HK-2 (cell line): ENCODE data around the gene KLHL2.
"Not testable (repeated sequence)": the region's sequence is repeated elsewhere in the genome, so short reads cannot be mapped to it uniquely, and the experiment has no call there.

Source experiments
- DNase-seq: peaks from one replicate; pipeline ENCODE4 v3.0.0-alpha.2; 2018; ENCODE audit not compliant: unreplicated experiment

KLHL2 gene

GRCh38 chr4:165203541-165204461 is 3.6 kb upstream of the KLHL2 start:
- no peak for DNase-seq

- DNase-seq: no peak
Measured at GRCh38 chr4:165204462-165204830, 2.9 kb upstream of the KLHL2 start.

GRCh38 chr4:165207016-165207430 is 338 bp upstream of the KLHL2 start:
- no peak for DNase-seq

DNA sequence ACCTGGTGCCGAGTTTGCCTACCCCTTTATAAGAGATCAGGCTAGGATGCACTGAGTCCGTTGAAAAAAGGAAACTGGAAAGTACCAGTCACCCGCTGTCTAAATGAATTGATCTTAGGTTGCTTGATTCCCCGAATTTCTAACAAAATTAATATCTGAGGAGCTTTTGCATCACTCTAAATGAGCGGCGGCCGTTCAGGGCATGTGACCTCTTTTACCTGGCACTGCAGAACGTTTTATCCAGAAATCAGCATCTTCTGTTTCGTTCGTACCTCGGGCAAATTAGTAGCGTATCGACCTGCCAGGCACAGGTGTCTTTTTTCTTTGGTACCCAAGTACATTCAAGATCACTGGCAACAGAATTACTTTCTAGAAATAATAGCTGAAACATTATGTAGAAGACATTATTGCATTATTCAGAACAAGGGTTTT is 876 bp downstream of the KLHL2 start:
- DNase-seq: no peak

- no peak for DNase-seq
Measured at GRCh38 chr4:165208741-165209388, 1.5 kb downstream of the KLHL2 start.

DNA sequence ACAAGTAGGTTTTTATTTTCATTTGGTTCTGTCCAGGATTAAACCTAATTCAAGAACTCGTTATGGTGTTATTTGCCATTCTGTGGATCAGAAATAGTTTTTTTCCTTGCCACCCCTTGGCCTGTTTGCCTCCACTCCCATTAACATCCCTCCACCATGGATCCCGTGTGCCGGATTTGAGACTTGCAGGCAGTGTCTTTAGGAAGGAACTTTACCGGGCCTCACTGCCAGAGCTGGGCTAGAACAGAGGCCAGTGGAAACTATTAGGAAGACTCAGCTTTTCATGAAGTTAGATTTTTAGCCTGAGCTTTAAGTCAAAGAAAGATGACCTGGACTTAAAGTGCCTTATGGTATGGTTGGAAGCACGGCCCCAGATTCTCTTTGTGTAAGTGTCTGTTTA is 2.4 kb downstream of the KLHL2 start:
- no peak for DNase-seq

GRCh38 chr4:165210566-165210965 is 3.2 kb downstream of the KLHL2 start:
- DNase-seq: no peak

GRCh38 chr4:165212647-165213046 is 5.3 kb downstream of the KLHL2 start:
- DNase-seq: not testable (repeated sequence)

DNA sequence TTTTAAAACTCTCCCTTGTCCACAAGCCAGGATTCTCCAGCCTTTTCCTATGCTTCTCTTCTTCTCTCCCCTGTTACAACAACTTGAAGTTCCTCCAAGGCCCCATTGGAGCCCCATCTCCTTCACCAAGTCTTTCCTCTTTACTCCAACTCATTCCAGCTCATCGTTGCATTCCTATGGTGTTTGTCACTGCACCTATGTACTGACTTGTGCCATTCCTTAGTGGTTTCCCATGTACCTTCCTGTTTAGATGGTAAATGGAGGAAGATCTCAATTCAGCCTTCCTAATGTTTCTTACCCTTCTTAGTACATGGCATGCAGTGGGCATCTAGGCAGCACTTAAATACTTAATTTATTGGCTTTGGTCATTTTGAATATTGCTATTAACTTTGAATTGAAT is 6.0 kb downstream of the KLHL2 start:
- not testable (repeated sequence) for DNase-seq

- not testable (repeated sequence) for DNase-seq
Measured at GRCh38 chr4:165213991-165214709, 6.8 kb downstream of the KLHL2 start.

DNA sequence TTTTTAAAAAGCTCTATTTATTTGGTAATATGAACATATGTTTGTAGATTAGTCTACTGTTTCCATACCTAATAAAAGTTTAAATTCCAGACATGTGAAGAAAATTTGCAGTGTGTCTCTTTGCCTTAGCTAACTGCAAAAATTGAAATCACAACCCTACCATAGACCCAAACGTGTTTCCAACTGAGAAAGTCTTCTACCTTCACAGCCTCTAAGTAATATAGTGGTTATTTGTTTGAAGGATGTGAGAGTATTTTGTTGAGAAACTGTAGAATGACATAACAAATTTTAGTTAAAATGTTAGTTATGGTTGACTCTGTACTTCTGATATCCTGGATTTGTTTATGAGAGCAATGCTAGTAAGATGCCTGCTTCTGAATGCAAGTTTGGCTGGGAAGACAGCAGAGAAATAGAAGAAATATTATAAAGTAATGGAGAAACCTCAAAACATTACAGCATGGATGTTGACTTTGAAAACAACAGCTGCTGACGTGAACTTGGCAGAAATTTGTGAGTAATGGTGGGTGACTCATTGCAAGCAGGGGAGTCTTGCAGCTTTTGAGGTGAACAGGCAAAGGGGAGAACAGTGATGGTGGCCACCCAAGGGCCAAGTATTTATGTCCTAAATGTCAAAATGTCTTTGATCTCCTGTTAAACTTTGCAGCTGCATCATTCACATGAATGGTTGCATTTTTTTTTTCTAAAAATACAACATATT is 7.8 kb downstream of the KLHL2 start:
- DNase-seq: not testable (repeated sequence)

- DNase-seq: not testable (repeated sequence)
Measured at GRCh38 chr4:165215761-165216487, 8.6 kb downstream of the KLHL2 start.

DNA sequence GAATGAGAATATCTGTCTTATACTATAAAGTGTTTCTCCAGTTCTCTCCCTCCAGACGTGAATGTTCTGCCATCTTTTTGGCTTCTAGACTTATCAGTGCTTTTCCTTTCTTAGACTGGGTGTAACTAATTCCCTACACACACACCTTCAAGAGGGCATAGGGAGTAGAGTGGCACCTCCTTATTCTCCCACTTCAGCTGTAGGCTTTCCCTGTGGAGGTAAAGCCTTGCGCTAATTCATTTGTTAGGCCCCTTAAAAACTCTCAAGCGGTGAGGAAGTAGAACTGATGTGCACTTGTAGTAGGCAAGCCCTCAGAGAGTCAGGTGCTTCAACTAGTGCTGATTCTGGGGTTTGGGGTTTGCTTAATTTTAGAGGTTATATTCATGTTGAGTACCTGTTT is 10.0 kb downstream of the KLHL2 start:
- DNase-seq: no peak

DNA sequence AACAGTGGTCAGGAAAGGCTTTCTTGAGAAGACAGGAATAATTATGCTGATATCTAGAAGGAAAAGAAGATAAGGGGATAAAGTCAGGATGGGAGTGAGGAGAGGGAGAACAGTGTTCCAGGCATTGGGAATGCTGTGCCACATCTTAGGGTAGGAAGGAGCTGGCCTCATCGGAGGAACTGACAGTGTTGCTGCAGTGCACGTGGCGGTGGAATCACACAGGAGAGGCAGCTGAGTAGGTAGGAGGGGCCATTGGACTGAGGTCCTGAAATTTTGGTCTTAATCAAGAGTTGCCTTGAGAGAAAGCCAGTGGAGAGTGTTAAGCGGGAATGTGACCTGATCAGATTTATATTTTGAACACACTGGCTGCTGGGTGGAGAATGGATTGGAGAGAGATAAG is 13.9 kb downstream of the KLHL2 start:
- not testable (repeated sequence) for DNase-seq

GRCh38 chr4:165221993-165222650 is 14.8 kb downstream of the KLHL2 start:
- not testable (repeated sequence) for DNase-seq

DNA sequence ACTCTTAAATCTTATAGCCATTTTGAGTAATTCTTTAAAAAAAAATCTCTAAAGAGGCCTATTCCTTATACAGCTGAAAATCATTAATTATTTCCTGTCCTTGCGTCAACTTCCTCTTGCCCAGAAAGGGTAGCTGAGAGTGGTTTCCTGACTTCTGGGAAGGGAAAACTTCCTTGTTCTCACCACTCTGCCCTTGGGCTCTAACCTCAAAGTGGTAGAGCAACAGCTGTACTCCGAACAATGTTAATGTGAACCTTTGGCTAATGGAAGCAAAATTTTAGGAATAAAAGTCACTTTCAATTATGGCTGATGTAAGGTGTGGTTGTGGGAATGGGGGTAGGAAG is 15.3 kb downstream of the KLHL2 start:
- no peak for DNase-seq

DNA sequence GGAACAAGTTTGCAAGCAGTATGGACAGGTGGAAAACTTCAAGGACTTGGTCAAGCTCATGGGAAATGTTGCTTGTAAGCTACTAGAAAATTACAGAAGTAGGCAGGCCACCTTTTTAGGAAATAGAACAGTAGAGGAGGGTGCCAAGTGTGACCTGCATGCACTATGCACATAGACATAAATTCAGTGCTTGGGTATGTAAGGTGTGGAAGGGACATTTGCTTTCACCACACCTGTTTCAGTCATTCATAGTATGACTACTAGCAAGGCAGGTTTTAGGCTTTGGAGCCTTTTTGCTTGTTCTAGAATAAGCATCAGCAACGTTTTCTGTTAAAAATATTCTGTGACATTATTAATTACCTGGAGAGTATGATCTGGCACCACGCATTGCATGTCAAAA is 20.0 kb downstream of the KLHL2 start:
- DNase-seq: not testable (repeated sequence)

GRCh38 chr4:165229490-165230200 is 22.3 kb downstream of the KLHL2 start:
- not testable (repeated sequence) for DNase-seq

GRCh38 chr4:165232623-165233433 is 25.5 kb downstream of the KLHL2 start:
- DNase-seq: not testable (repeated sequence)
